Stimulated activated CD4-positive, alpha-beta T cell treated with anti-CD3 and anti-CD28 coated beads, Interleukin-1b, Interleukin-23, amount 100 ng/mL, for 24 hours (primary cell): ENCODE measurements around the gene TMED1.
"Not testable (repeated sequence)": the region's sequence is repeated elsewhere in the genome, so short reads cannot be mapped to it uniquely, and the experiment has no call there.

Experiments
- DNase-seq, 4 experiments: peaks; one replicate each; pipeline ENCODE4 v3.0.0-alpha.2; 2020; ENCODE audit warnings: low read depth in 4 of 4, low spot score in 1 of 4

TMED1 gene, protein sequence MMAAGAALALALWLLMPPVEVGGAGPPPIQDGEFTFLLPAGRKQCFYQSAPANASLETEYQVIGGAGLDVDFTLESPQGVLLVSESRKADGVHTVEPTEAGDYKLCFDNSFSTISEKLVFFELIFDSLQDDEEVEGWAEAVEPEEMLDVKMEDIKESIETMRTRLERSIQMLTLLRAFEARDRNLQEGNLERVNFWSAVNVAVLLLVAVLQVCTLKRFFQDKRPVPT

GRCh38 chr19:10835754-10836478 lies at the start of gene TMED1:
TMED1 (minus strand) TSS chr19:10836212; CDS start chr19:10836191, 21 bp downstream.
- DNase-seq, result peak; percentile 87 to 98 (median 94)

DNA sequence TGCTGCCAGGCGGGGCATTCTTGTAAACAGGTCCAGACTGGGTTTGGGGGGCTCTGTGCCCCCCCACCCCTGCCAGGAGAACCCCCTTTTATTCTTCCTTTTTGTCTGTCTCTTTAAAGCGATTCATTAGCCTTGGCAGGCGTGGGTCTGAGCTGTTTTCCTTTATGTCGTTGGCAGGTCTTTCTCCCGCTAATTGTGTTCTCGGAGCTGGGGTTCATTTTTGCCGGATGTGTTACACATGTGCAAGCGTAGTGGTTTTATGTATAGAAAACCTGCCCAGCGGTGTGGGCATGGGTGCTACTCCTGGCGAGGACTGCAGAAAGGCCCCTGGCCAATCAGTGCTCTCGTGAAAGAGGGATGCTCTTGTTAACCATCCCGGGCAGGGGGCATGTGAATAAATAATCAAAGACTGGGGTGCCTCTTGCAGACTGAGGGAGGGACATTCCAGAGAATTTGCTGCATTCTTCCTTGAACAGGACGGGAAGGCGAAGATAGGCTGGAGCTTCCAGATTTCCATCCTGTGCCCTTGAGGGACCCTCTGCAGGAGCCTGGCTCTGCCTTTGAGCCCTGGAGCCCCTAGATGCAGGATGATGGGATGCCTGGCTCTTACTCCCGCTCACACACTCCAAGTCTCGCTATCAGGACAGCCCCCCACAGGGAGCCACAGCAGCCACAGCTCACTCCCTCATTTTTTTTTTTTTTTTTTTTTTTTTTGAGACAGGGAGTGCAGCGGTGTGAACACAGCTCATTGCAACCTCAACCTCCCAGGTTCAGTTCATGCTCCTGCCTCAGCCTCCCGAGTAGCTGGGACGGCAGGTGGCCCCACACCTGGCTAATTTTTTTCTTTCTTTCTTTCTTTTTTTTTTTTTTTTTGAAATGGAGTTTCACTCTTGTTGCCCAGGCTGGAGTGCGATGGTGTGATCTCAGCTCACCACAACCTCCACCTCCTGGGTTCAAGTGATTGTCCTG lies 49.5 kb upstream of the TMED1 start:
- DNase-seq, result no peak

DNA sequence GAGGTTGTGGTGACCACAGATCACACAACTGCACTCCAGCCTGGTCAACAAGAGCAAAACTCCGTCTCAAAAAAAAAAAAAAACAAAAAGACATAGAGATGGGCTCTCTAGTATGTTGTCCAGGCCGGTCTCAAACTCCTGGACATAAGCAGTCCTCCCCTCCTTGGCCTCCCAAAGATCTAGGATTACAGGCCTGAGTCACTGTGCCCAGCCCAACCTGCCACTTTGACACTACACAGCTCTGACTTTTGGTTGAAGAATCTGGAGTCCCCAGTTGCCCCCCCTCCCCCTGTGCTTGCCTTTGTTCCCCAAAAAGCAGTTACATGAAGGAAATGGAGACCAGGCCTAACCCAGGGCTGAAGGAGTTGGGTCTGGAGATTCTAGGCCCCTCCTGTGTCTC lies 48.3 kb upstream of the TMED1 start:
- no peak for DNase-seq

DNA sequence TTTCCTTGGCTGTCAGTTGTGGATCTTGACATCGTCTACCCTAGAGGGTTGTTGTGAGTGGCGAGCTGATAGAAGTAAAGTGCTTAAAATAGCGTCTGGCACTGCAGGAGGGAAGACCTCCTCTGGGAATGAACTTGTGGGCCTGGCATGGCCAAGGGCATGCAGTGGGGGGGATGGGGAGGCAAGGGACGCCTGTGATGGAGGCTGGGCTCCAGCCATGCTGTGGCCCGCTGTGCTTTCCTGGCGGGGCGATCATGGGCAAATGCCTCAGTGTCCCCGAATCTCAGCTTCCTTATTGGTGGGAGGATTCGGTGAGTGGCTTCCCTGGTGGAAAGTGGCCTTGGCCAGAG lies 46.1 kb upstream of the TMED1 start:
- no peak for DNase-seq

DNA sequence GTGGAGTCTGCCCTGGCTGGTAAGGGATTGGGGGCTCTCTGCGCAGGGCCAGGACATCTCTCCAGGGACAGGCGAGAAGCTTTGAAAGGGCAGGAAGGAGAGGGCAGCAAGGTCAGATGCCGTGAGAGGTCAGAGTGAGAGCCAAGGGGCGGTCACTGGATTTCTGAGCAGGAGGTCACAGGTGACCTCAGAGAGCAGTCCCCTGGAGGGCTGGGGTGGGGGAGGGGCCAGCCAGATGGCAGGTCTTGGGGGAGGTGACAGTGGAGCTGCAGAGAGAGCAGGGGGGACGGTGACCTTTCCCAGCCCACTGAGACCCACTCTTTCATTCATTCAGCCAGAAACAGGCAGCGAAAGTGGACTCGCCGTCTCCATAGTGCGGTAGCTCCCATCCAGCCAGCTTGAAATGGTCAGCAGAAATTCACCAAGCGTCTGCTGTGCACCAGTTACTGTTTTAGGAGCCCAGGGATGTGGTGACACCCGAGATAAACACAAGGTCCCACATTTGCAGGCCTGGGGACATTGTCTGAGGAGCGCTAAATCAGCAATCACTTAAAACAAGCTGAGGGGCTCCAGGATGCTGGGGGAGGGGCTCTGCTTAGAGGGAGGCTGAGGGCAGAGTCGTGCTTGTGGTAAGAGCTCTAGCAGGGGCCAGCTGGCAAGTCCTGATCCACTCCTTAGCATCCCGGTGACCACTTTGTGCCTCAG lies 45.5 kb upstream of the TMED1 start:
- no peak for DNase-seq

DNA sequence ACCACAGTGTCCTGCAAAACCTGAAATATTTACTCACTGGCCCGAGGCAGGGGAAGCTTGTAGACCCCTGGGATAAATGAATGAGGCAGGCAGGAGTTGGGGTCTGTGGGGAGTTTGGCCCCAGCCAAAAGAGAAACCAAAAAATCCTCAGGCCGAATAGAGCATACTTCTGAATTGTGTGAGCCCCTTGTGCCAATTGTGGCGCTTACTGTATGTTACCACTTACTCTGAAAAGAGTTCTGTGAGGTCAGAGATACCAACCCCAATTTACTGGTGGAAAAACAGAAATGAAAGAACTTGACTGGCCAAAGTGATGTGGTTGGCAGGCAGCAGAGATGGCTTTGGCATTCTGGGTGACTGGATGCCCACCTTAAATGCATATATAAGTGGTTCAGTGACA lies 42.2 kb upstream of the TMED1 start:
- DNase-seq, result no peak

DNA sequence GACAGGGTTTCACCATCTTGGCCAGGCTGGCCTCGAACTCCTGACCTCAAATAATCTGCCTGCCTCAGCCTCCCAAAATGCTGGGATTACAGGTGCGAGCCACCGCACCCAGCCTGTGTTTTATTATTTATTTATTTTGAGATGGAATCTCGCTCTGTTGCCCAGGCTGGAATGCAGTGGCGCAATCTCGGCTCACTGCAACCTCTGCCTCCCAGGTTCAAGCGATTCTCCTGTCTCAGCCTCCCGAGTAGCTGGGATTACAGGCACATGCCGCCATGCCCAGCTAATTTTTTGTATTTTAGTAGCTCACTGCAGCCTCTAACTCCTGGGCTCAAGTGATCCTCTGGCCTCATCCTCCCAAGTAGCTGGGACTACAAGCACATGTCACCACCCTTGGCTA lies 41.6 kb upstream of the TMED1 start:
- DNase-seq, result not testable (repeated sequence)

- DNase-seq, result no peak
Measured at GRCh38 chr19:10876459-10877240, 40.6 kb upstream of the TMED1 start.

GRCh38 chr19:10874024-10874423 lies 38.0 kb upstream of the TMED1 start:
- DNase-seq, result no peak

DNA sequence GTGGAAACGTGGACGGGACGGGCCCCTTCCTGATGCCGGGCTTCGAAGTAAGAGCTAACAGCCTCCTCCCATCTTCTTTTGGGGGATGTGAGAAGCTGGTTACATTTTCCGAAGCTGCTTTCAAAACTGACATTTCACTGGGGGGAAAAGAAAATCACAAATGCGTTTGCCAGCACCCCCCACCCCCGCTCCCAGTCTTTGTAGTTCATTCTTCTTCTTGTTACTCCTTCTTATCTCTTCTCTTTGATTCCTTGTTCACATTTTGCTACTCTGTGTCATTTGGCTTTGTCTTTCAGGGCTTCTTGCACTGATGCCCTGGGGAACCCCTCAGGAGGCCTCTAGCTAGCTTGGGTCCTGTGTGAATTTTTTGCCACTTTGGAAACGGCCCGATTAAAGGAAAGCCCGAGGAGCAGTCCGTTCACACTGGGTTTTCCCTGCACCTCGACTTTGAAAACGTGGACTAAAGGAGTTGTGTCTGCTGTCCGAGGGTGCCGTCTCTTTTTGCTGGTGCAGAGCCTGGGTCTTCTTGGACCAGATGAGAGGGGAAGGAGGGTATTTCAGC lies 36.6 kb upstream of the TMED1 start:
- peak in 1 of 4 experiments; percentile 27 for DNase-seq

- DNase-seq, result peak in 2 of 4 experiments; percentile 13 to 27
Measured at GRCh38 chr19:10871711-10872545, 35.9 kb upstream of the TMED1 start.

- DNase-seq, result peak; percentile 95 to 99 (median 98)
Measured at GRCh38 chr19:10870955-10871603, 35.1 kb upstream of the TMED1 start, which contains the start of gene CARM1. CARM1 (plus strand) TSS chr19:10871553; CDS start chr19:10871703, 150 bp downstream.

DNA sequence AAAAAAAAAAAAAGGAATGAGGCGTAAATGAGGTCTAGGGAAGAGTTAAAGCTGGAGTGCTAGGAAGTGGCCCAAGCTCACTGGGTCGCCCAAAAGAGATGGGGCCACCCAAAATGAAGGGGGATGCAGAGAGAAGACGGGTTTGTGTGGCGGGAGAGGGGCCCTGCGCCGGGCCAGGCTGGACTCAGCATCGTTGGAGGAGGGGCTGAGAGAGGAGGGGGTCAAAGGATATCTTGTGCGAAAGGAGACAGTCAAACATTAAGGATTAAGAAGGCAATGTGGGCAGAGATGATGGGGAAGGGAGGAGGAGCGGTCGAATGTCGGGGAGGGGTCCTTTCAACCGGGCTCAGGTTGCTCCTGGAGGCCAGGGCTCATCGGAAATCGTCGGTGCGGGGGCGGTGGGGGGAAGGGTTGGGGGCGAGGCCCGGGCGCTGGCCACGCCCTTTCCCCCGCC lies 34.5 kb upstream of the TMED1 start:
- DNase-seq, result no peak

DNA sequence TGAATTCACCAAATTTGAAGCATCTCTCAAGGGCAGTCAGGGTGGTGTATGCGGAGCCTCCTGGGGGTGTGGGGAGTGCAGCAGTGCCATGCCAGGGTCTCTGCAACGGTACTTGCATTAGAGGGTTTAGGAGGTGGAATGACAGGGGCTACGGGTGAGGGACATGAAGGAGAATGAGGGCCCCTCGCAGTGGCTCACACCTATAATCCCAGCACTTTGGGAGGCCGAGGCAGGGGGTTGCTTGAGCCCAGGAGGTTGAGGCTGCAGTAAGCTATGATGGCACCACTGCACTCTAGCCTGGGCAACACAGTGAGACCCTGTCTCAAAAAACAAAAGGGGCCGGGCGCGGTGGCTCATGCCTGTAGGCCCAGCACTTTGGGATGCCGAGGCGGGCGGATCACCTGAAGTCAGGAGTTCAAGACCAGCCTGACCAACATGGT lies 33.9 kb upstream of the TMED1 start:
- not testable (repeated sequence) for DNase-seq

DNA sequence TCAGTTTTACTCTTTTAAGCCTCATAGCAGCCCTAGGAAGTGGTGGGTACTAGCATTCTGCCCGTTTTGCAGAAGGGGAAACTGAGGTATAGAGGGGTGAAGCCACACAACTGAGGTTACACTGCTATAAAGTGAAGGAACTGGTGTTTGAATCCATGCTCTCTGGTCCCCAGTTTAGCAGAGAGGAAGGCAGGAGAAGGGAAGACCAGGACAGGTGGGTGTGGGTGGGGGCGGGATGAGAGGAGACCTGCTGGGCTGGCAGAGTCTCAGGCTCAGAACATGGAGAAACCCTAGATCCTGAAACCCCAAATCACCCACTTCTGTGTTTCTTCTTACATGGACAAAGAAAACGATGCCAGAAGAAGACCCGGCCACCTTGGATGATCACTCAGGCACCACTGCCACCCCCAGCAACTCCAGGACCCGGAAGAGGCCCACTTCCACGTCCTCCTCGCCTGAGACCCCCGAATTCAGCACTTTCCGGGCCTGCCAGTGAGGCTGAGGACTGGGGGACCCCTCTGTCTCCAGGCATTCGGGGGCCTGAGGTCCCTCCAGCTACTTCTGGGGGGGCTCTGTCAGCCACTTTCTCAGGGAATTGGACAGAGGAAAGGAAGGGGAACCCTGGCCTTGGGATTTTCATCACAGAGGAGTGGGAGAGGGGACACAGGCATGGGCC lies 33.0 kb upstream of the TMED1 start:
- DNase-seq, result no peak

GRCh38 chr19:10866495-10866894 lies 30.5 kb upstream of the TMED1 start:
- DNase-seq, result no peak

DNA sequence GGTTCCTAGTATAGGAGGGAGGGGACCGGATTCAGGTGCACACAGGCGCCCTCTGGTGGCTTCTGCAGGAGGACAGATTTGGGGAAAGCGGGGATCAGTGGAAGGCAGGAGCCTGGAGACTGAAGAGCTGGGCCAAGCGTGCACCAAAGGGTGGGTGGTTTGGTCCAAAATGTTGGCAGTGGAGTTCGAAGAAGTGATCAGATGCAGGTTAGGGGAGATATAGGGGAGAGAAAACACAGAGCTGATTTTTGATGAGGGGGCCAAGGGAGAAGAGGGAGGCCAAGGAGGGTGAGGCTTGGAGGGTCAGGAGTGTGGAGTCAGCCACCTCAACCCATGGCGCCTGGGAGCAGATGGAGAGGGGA lies 28.5 kb upstream of the TMED1 start:
- DNase-seq, result peak; percentile 62 to 78 (median 75)
